Endothelial cell of umbilical vein (primary cell): ENCODE results near the gene SKAP1.

Experiments used
- EZH2 ChIP-seq: IDR thresholded peaks from 2 replicates; pipeline ENCODE4 v1.6.1; 2012; ENCODE audit warnings: borderline replicate concordance, low read depth, mild to moderate bottlenecking, moderate library complexity, low read length, inconsistent platforms; ENCODE audit not compliant: severe bottlenecking
- JUN ChIP-seq: IDR thresholded peaks from 2 replicates; pipeline ENCODE4 v1.6.1; 2011; ENCODE audit warnings: borderline replicate concordance, low read depth; ENCODE audit not compliant: insufficient read length, insufficient read depth
- MYC ChIP-seq: IDR thresholded peaks from one replicate; pipeline ENCODE4 v1.6.1; 2011; ENCODE audit warnings: mild to moderate bottlenecking, low read depth, low read length
- POLR2A ChIP-seq: IDR thresholded peaks from 2 replicates; pipeline ENCODE4 v1.6.1; 2012; ENCODE audit warnings: low read depth, mild to moderate bottlenecking, control low read depth, low read length
- POLR2AphosphoS5 ChIP-seq: IDR thresholded peaks from 2 replicates; pipeline ENCODE4 v1.6.1; 2012; ENCODE audit warnings: low read depth, mild to moderate bottlenecking, control low read depth, low read length, moderate library complexity; ENCODE audit not compliant: insufficient read depth
- TF ChIP-seq, protein P1 (sequence below): IDR thresholded peaks from 2 replicates; pipeline ENCODE4 v1.6.1; 2011; ENCODE audit not compliant: insufficient read depth, insufficient read length
- TF ChIP-seq, protein P2 (sequence below), 2 donors: IDR thresholded peaks; 1 replicate in 1 of 2; 2 replicates in 1 of 2; pipeline ENCODE4 v1.5.1; 2011; ENCODE audit warnings: low read length in 2 of 2, mild to moderate bottlenecking in 2 of 2, moderate library complexity in 2 of 2, control low read depth in 1 of 2, inconsistent platforms in 1 of 2, low read depth in 1 of 2; ENCODE audit not compliant: insufficient read depth in 1 of 2; ENCODE audit errors: extremely low read depth in 1 of 2

DNA sequence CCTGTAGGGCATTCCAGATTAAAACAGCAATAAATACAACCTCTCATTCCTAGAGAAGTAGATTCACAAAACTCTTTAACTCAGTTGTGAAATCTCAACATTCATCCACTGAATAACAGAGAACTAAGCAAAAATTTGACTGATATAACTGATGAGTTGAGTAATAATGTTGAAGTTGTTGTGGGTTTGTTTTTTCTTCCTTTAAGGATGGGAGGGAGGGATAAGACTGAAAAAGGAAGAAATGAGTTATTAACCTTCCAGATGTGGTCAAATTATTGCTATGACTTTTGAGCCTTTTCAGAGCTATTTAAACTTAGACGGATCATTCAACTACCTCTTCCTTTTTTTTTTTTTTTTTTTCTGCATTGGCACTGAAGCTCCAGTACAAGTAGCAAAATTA, 38.6 kb downstream of the SKAP1 start:
- TF ChIP-seq POLR2A (no peak), MYC (no peak), POLR2AphosphoS5 (no peak), EZH2 (no peak), JUN (no peak)
- TF ChIP-seq, protein P1, sequence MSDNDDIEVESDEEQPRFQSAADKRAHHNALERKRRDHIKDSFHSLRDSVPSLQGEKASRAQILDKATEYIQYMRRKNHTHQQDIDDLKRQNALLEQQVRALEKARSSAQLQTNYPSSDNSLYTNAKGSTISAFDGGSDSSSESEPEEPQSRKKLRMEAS, result no peak
- TF ChIP-seq, protein P2, sequence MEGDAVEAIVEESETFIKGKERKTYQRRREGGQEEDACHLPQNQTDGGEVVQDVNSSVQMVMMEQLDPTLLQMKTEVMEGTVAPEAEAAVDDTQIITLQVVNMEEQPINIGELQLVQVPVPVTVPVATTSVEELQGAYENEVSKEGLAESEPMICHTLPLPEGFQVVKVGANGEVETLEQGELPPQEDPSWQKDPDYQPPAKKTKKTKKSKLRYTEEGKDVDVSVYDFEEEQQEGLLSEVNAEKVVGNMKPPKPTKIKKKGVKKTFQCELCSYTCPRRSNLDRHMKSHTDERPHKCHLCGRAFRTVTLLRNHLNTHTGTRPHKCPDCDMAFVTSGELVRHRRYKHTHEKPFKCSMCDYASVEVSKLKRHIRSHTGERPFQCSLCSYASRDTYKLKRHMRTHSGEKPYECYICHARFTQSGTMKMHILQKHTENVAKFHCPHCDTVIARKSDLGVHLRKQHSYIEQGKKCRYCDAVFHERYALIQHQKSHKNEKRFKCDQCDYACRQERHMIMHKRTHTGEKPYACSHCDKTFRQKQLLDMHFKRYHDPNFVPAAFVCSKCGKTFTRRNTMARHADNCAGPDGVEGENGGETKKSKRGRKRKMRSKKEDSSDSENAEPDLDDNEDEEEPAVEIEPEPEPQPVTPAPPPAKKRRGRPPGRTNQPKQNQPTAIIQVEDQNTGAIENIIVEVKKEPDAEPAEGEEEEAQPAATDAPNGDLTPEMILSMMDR (IDR thresholded peaks at IDR 0.05; ENCODE audit: extremely low read depth in 1 of 2, insufficient read depth in 1 of 2, low read depth in 1 of 2, low read length in 2 of 2), result no peak
